NOMO-1 treated with dmso at 0.1 percent for 144 hours (cell line): ENCODE results near the gene FRAS1.

ENCODE experiments used
- DNase-seq: peaks from one replicate; lab custom pipeline; 2025; ENCODE audit not compliant: unreplicated experiment; lab: John Stamatoyannopoulos, UW

FRAS1 gene

DNA sequence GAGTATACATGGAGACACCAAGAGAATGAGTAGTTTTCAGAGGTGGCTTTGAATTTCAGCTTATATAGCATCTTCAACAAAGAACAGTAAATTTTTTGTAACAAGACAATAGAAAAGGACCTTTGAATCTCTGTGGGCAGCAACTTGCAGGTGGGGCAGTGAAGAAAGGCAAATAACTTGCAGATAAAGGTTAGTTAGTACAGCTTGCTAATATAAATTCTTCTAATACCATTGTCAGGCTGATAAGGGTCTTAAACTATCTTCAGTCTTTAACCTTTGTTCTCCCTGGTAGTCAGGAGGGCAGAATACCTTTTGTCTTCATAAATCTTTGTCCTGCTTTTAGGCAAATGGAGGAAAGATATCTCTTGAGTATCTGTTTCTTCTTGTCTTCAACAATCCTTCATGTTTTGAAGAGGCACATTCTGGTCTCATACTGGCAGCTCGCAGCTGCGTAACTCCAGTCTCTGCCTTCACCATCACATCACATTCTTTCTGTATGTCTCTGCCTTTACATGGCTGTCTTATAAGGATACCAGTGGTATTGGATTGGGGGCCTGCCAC, 510.5 kb downstream of the FRAS1 start:
- DNase-seq: no peak

DNA sequence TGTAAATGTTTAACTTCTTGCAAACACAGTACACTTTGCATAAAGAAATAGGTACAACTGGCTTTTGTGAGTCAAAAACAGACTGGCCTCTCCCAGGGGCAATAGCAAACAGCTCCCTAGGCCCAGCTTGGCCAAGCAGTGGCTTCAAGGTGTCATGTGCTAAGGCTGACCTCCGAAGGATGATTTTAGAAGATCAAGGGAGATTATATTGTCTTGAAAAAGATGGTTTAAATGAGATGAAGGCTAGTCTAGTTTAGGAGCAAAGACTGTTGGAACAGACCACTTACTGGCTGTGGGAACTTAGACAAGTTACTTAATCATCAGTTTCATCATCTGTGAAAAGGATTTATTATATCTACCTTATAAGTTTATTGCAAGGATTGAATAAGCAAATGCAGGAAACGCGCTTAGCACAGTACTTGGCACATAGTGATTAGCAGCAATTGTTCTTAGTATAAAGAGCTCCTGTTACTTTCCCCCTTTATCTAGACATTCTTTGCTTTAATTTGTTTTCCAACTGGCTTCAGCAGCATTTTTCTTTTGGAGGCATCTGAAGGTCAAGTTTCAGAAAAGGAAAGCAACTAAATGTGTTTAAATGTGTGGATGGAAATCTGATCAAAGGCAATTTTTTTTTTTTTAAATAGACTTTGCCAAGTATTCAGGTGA, 511.6 kb downstream of the FRAS1 start:
- DNase-seq: no peak

DNA sequence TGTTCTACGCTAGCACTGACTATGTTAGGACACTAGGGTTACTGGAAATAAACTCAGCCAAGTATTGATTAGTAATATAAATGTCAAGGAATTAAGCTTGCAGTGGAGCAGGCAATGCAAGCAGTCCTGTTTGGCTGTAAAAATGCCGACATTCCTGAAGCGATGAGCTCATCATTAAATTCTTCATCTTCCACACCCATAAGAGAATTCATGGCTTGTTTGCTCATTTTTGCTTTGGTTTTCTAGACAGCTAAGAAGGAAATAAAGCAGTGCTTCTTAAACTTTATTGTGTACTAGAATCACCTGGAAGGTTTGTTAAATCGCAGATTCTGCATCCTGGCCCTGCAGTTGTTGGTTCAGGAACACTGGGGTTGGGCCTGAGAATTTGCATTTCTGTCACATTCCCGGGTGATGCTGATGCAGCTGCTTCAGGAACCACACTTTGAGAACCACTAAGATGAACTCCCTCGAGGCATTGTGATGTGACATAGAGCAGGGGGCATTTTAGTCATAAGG, 512.2 kb downstream of the FRAS1 start:
- DNase-seq: no peak

DNA sequence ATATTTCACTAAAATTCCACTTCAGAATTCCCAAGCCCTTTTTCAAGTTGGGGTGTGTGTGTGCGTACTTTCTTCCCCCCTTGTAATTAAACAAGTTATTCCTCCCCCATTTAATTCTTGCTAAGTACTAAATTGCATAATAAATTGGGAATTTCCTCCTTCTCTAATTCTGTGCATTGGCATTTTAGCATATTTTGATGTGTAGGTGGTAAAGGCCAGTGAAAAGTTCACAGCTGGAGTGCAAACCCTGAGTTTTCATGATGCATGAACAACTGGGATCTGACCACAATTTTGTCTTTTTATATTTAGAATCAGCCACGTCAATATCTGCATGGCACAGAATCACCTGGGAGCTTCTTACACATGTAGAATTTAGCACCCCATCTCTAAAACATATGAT, 513.0 kb downstream of the FRAS1 start:
- no peak for DNase-seq

DNA sequence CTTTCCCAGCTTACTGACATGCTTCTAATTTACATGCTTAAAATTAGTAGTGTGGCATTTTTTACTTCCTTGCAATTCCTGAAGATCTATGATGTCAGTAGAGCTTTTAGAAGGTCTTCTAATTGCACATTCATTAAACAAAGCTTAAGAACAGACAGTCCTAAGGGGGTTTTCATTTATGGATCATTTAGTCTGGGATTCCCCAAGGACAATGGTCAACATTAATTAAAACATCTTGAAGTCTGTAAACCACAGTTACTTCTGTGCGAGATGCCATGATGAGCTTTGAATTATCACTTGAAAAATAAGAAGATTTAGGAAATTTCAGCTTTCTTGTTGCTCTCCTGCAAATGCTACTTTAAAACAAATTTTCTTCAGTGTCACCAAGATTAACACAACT, 514.7 kb downstream of the FRAS1 start:
- DNase-seq: no peak

DNA sequence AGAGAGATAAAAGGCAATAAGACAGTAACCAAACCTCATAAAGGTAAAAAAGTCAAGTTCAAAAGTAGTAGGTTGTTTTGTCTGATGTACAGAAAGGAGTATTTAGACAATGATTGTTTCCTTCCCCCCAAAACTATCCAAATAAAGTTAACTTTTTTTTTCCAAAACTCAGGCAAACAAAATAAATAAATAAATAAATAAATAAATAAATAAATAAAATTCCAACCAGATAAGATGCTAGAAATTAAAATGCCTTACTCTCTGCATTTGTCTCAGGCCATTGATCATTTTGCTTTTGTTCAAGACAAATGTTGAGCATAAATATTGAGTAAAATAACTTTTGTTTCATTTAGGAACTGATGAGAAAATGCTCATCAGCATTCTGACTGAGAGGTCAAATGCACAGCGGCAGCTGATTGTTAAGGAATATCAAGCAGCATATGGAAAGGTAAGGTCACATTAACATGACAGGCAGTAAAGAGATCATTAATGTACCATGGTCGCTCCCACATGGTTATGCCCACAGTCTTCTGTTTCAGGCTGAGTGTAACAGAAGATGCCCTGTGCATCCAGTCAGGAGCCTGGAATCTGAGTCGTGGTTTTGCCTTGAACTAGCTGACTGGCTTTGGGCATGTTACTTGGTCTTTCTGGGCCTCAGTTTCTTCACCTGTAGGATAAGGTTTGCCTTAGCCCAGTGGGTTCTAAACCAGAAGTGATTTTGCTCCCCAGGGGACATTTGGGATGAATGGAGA, 521.7 kb downstream of the FRAS1 start:
- DNase-seq: no peak

DNA sequence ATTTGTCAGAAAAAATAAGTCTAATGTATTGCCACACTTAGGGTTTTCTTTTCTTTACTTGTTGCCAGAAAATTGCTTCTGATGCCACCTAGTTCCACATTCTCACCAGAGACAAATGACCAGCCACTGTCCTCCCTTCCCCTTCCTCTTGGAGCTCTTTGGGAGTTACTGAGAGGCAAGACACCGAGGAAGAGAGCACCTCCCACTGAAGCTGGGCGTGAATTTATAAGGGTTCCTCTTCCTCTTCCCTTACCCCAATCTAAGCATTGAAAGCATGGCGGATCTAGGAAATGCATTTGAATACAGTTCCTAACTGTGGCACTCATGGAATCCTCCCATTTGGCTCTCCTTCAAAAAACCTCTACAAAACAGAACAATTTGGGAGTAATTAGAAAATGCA, 524.5 kb downstream of the FRAS1 start:
- no peak for DNase-seq

DNA sequence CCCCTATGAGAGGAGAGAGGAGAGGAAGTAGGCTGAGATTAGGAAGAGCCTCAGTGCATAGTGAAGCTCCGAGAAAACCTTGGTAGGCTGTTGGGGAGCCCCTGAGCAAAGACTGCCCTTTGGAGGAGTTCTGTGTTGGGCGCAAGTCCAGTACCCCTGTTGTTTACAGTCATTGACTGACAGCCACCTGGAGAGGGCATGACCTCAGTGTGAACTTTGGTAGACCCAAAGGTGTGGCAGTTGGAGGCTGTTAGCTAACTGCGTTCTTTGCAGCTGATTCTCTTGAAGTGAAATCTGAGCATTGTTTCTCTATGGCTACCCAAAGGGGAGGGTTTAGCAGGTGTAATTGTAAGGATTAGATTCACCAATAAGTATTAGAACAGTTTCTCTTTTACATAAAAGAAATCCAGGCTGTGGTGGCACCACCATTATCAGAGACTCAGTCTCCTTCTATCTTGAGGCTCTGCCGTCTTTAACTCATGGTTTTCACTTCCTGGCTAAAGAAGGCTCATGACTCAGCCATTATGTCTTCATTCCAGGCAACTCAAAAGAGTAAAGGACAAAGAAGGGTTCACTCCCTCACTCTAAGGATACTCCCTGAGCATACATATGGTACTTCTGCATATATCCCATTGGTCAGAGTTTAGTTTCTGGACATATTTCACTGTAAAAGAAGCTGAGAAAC, 527.9 kb downstream of the FRAS1 start:
- DNase-seq: no peak

DNA sequence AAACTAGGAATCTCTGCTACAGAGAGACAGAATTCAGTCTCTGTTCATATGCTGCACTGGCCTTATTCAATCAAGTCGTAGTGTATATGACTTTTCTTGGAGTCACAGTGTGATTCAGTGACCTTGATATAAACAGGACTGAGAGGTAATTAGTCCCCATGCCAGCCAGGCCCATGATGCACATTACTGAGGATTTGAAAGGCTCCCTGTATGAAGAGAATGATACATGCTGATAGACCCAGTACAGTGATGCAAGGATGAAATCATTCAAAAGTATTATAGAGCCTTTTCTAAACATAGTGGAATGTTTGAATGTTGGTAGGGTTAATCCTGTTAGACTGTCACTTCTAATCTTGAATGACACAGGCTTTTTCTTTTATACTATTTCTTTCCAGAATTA, 528.5 kb downstream of the FRAS1 start:
- no peak for DNase-seq

DNA sequence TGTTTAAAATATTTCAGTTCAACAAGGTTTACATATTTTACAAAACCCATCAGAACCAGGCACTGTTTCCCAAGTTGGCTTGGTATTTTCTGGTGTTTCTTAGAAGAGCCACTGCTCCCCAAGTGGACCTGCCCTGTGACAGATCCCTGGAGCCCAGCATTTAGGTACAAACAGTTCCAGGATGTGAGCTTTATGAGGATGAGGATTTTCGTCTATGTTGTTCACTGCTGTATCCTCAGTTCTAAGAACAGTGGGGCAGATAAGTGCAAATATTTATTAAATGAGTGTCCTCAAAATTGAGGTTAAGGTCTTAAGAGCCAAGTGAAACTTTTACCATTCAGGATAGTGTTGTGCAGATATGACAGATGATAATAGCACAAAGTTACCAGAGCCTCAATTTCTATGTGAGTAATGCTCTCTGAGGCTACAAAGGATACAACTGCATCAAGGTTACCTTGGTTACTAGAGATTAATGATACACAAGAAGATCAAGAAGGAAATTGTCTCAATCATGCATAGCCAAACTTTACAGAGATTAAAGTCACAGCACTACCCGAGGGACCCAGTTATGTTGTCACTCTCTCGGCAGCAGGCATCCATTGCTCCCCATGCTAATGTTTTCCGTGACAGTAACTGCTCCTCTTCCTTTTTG, 531.9 kb downstream of the FRAS1 start:
- no peak for DNase-seq

DNA sequence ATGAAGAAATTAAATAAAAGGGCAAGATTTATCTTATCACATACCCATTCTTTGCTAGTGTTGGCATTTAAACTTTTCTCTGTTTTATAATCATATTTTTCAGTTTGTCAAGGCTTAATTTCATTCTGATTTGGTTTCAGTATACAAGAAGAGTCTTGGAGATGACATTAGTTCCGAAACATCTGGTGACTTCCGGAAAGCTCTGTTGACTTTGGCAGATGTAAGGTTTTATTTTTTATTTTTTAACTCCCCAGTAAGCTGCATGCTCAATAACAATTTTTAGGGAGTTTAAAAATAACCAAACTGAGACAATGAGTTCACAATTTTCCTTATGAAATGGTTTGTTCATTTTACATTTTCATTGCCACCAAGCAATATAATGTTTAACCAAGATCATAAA, 534.3 kb downstream of the FRAS1 start:
- DNase-seq: no peak

DNA sequence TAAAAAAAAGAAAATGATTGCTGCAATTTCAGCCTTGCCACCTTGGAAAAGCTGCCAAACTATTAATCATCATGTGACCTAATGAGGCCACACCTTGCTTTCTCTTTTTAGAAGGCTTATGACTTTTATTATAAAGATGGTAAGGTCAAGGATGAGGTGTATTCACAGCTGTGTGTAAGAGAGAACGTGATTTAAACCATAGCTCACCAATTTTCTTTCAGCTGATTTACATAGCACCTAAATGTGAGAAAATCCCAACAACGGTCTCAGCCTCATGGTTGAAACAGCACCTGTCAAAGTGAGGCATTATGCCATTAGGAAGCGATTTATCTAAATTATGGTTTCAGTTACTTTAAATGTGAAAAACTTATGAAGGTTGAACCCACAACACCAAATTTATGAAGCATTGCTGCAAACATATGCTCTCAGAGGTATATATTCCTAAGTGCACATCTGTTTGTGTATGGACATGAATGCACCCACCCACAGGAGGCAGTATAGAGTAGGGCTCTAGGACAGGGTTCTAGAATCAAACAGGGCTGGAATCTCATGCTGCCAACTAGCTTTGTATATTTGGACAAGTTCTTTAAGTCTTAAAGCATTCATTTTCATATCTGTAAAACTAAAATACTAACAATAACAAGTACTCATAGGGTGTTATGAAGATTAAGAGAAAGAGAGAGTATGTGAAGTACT, 535.1 kb downstream of the FRAS1 start:
- no peak for DNase-seq
